Mesenchymal stem cell (in vitro differentiated cells and primary cell): Measurements from ENCODE around the gene COL16A1.
A peak's percentile ranks its signal among the peaks of the same experiment; 100 is the strongest.

ENCODE experiments used
- DNase-seq: peaks from one replicate; pipeline ENCODE4 v3.0.0-alpha.2; 2013
- H2AFZ ChIP-seq: one replicate; pipeline ENCODE4 v1.6.1; 2013; ENCODE audit warnings: low read depth, mild to moderate bottlenecking, control low read depth, inconsistent platforms, low read length, moderate library complexity
- H2AK5ac ChIP-seq: 2 replicates; pipeline ENCODE4 v1.6.1; 2013; ENCODE audit warnings: low read length, moderate library complexity, mild to moderate bottlenecking, inconsistent platforms; ENCODE audit not compliant: severe bottlenecking
- H2BK120ac ChIP-seq: one replicate; pipeline ENCODE4 v1.6.1; 2013; ENCODE audit warnings: low read depth, mild to moderate bottlenecking, inconsistent platforms, low read length, moderate library complexity
- H2BK12ac ChIP-seq, 2 experiments: one replicate each; pipeline ENCODE4 v1.6.1; 2013; ENCODE audit warnings: inconsistent platforms in 2 of 2, low read length in 2 of 2, mild to moderate bottlenecking in 2 of 2, moderate library complexity in 2 of 2, control low read depth in 1 of 2
- H2BK15ac ChIP-seq: one replicate; pipeline ENCODE4 v1.6.1; 2013; ENCODE audit warnings: mild to moderate bottlenecking, low read depth, inconsistent platforms; ENCODE audit not compliant: poor library complexity, severe bottlenecking
- H2BK5ac ChIP-seq: 2 replicates; pipeline ENCODE4 v1.6.1; 2013; ENCODE audit warnings: low read depth, mild to moderate bottlenecking, low read length, control low read depth, inconsistent platforms; ENCODE audit not compliant: poor library complexity, severe bottlenecking
- H3K14ac ChIP-seq, 2 experiments: one replicate each; pipeline ENCODE4 v1.6.1; 2013; ENCODE audit warnings: inconsistent platforms in 2 of 2, low read length in 2 of 2, control low read depth in 1 of 2, mild to moderate bottlenecking in 1 of 2, moderate library complexity in 1 of 2
- H3K18ac ChIP-seq, 2 experiments: one replicate each; pipeline ENCODE4 v1.6.1; 2013; ENCODE audit warnings: inconsistent platforms in 2 of 2, low read length in 2 of 2, control low read depth in 1 of 2, low read depth in 1 of 2, mild to moderate bottlenecking in 1 of 2
- H3K23ac ChIP-seq, 2 experiments: one replicate each; pipeline ENCODE4 v1.6.1; 2013; ENCODE audit warnings: inconsistent platforms in 2 of 2, low read length in 2 of 2, mild to moderate bottlenecking in 2 of 2, moderate library complexity in 2 of 2, control low read depth in 1 of 2
- H3K27ac ChIP-seq: 2 replicates; pipeline ENCODE4 v1.5.1; 2013; ENCODE audit warnings: mild to moderate bottlenecking, moderate library complexity, low read length, control low read depth, inconsistent platforms; ENCODE audit not compliant: poor library complexity, severe bottlenecking
- H3K27me3 ChIP-seq, 2 experiments: 2 replicates each; pipeline versions ENCODE4 v1.6.1 to v1.7.0; 2013; ENCODE audit warnings: low read length in 2 of 2, mild to moderate bottlenecking in 2 of 2, moderate library complexity in 2 of 2, control low read depth in 1 of 2, inconsistent platforms in 1 of 2; ENCODE audit not compliant: control insufficient read depth in 1 of 2, insufficient read depth in 1 of 2
- H3K36me3 ChIP-seq, 2 experiments: 2 replicates each; pipeline versions ENCODE4 v1.6.1 to v1.7.0; 2013; ENCODE audit warnings: low read length in 2 of 2, control low read depth in 1 of 2, inconsistent platforms in 1 of 2, low read depth in 1 of 2, mild to moderate bottlenecking in 1 of 2; ENCODE audit not compliant: insufficient read depth in 2 of 2, control insufficient read depth in 1 of 2
- H3K4ac ChIP-seq, 2 experiments: one replicate each; pipeline ENCODE4 v1.6.1; 2013; ENCODE audit warnings: inconsistent platforms in 2 of 2, low read length in 2 of 2, mild to moderate bottlenecking in 2 of 2, moderate library complexity in 2 of 2, control low read depth in 1 of 2, low read depth in 1 of 2
- H3K4me1 ChIP-seq: 2 replicates; pipeline ENCODE4 v1.6.1; 2013; ENCODE audit warnings: low read depth, low read length, control low read depth; ENCODE audit not compliant: control insufficient read depth, insufficient read depth
- H3K4me2 ChIP-seq: 2 replicates; pipeline ENCODE4 v1.6.1; 2013; ENCODE audit warnings: low read length, mild to moderate bottlenecking, inconsistent platforms; ENCODE audit not compliant: poor library complexity, severe bottlenecking
- H3K4me3 ChIP-seq, 2 experiments: 2 replicates each; pipeline versions ENCODE4 v1.5.1 to v1.7.0; 2013; ENCODE audit warnings: low read length in 2 of 2, mild to moderate bottlenecking in 2 of 2, control low read depth in 1 of 2, low read depth in 1 of 2; ENCODE audit not compliant: insufficient read depth in 1 of 2
- H3K79me1 ChIP-seq: replicated peaks from 2 replicates; pipeline ENCODE4 v1.6.1; 2013; ENCODE audit warnings: mild to moderate bottlenecking, control low read depth, low read length, inconsistent platforms; ENCODE audit not compliant: poor library complexity, severe bottlenecking
- H3K9ac ChIP-seq: 2 replicates; pipeline ENCODE4 v1.7.0; 2013; ENCODE audit warnings: mild to moderate bottlenecking, low read length, moderate library complexity
- H3K9me3 ChIP-seq: 2 replicates; pipeline ENCODE4 v1.7.0; 2013; ENCODE audit warnings: mild to moderate bottlenecking, low read length; ENCODE audit not compliant: control insufficient read depth
- H4K8ac ChIP-seq: one replicate; pipeline ENCODE4 v1.6.1; 2013; ENCODE audit warnings: inconsistent platforms, mild to moderate bottlenecking, low read length, moderate library complexity
- H4K91ac ChIP-seq: one replicate; pipeline ENCODE4 v1.6.1; 2013; ENCODE audit warnings: mild to moderate bottlenecking, low read length, inconsistent platforms
- whole genome bisulfite sequencing: methylation state at CpG from one replicate; pipeline ENCODE4 v1.1.7; 2013; ENCODE audit warnings: mixed read lengths; 5-methylcytosine and 5-hydroxymethylcytosine counted together

Gene COL16A1

GRCh38 chr1:31651766-31652165 is 52.1 kb downstream of the COL16A1 start:
- H2BK5ac ChIP-seq, result no peak overlapping the region
- H3K9ac ChIP-seq, result no peak overlapping the region
- peak overlapping the region; percentile 18 for H3K4me2 ChIP-seq
- H2AFZ ChIP-seq, result no peak overlapping the region
- peaks cover 22 to 58% of the 10 kb centered on the region in 2 experiments for H3K36me3 ChIP-seq
- H3K23ac ChIP-seq, result no peak overlapping the region
- H3K4ac ChIP-seq, result no peak overlapping the region
- H2BK120ac ChIP-seq, result no peak overlapping the region
- H3K14ac ChIP-seq, result no peak overlapping the region
- H2AK5ac ChIP-seq, result no peak overlapping the region
- H3K79me1 ChIP-seq, result no peaks in the 10 kb centered on the region
- H3K9me3 ChIP-seq, result no peaks in the 10 kb centered on the region
- H3K4me1 ChIP-seq, result no peaks in the 10 kb centered on the region
- H3K27me3 ChIP-seq, result no peaks in the 10 kb centered on the region
- no peak overlapping the region for H4K91ac ChIP-seq
- H2BK12ac ChIP-seq, result no peak overlapping the region
- 88% methylated on average over 6 of the region's 6 CpGs for WGBS
- no peak overlapping the region for H3K18ac ChIP-seq
- H3K4me3 ChIP-seq, result no peak overlapping the region
- DNase-seq, result no peak
- no peak overlapping the region for H2BK15ac ChIP-seq
- no peak overlapping the region for H3K27ac ChIP-seq
- no peak overlapping the region for H4K8ac ChIP-seq

- Histone ChIP-seq H3K4me2 (no peak overlapping the region), H3K9me3 (no peaks in the 10 kb centered on the region), H2AK5ac (no peak overlapping the region), H3K27me3 (no peaks in the 10 kb centered on the region), H2AFZ (no peak overlapping the region), H3K4me3 (no peak overlapping the region), H2BK5ac (no peak overlapping the region), H4K91ac (no peak overlapping the region), H3K23ac (no peak overlapping the region), H3K14ac (no peak overlapping the region), H3K27ac (no peak overlapping the region), H3K4me1 (no peaks in the 10 kb centered on the region), H2BK120ac (no peak overlapping the region), H3K36me3 (peaks cover 20 to 51% of the 10 kb centered on the region in 2 experiments), H2BK12ac (no peak overlapping the region), H3K4ac (no peak overlapping the region), H2BK15ac (no peak overlapping the region), H3K79me1 (peaks cover 2% of the 10 kb centered on the region), H3K9ac (peak overlapping the region; percentile 19), H4K8ac (no peak overlapping the region), H3K18ac (no peak overlapping the region)
- no peak for DNase-seq
- WGBS, result 57% methylated on average over 1 of the region's 1 CpG
These were observed 52.8 kb downstream of the COL16A1 start for GRCh38 chr1:31651089-31651420.

DNA sequence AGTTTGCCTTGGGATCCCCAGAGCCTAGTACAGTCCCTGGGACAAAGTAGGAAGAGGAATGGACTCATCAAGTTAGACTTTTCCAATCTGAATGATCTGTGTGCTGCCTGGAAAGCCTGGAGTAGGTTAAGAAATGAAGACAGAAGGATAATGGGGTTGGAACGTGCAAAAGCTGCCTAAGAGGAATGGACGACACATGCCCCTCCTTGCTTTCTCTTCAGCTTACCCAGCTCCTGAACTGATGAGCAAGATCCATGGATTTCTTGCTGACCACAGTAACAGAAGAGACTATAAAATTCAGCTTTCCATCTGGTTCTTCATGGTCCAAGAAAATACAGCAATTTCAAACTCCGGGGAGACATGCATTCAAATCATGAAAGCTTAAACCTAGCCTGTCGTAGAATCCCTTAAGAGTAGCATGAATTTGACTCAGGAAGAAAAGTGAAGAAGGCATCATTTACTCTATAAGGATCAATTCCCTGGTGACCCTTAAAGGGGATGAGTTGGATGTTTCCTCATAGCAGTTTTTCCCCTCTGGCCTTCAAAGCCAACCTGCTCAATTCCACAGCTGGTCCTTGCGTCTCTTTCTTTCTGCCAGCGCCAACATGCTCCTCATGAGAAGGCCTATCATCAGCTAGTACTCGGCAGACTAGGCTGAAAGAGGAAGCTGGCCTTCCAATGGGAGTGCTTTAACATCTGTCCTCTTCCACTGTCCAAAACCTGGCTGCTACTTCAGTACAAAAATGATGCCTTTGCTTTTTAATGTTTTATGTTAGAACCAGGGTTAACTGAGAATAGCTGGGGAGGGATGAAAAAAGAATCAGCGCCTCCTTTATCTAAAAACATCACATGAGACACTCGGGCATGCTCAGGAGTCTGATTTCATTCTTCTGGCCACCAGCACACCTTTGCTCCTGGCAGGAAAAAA is 53.4 kb downstream of the COL16A1 start:
- Histone ChIP-seq H2BK12ac (no peak overlapping the region), H3K18ac (no peak overlapping the region), H4K8ac (no peak overlapping the region), H2AK5ac (no peak overlapping the region), H3K79me1 (peaks cover 5% of the 10 kb centered on the region), H3K4me1 (peaks cover 2% of the 10 kb centered on the region), H3K4me3 (no peak overlapping the region), H2AFZ (no peak overlapping the region), H3K23ac (no peak overlapping the region), H3K4ac (no peak overlapping the region), H2BK120ac (no peak overlapping the region), H3K27ac (no peak overlapping the region), H2BK15ac (no peak overlapping the region), H4K91ac (no peak overlapping the region), H3K4me2 (no peak overlapping the region), H2BK5ac (no peak overlapping the region), H3K14ac (no peak overlapping the region), H3K9me3 (no peaks in the 10 kb centered on the region), H3K9ac (no peak overlapping the region), H3K27me3 (no peaks in the 10 kb centered on the region), H3K36me3 (peaks cover 16 to 45% of the 10 kb centered on the region in 2 experiments)
- WGBS, result 83% methylated on average over 9 of the region's 9 CpGs
- no peak for DNase-seq

- WGBS, result 70% methylated on average over 6 of the region's 9 CpGs
- H2BK120ac ChIP-seq, result no peak overlapping the region
- no peak for DNase-seq
- H2BK12ac ChIP-seq, result no peak overlapping the region
- H2BK15ac ChIP-seq, result no peak overlapping the region
- H3K27ac ChIP-seq, result no peak overlapping the region
- H3K23ac ChIP-seq, result no peak overlapping the region
- H3K4me2 ChIP-seq, result no peak overlapping the region
- H3K4me1 ChIP-seq, result peaks cover 3% of the 10 kb centered on the region
- no peak overlapping the region for H2AK5ac ChIP-seq
- H4K8ac ChIP-seq, result no peak overlapping the region
- no peaks in the 10 kb centered on the region for H3K9me3 ChIP-seq
- no peak overlapping the region for H2AFZ ChIP-seq
- no peaks in the 10 kb centered on the region for H3K27me3 ChIP-seq
- H3K14ac ChIP-seq, result no peak overlapping the region
- H3K9ac ChIP-seq, result peak overlapping the region; percentile 13
- H2BK5ac ChIP-seq, result no peak overlapping the region
- H3K4me3 ChIP-seq, result no peak overlapping the region
- H3K18ac ChIP-seq, result no peak overlapping the region
- H4K91ac ChIP-seq, result no peak overlapping the region
- peaks cover 12 to 28% of the 10 kb centered on the region in 2 experiments for H3K36me3 ChIP-seq
- H3K4ac ChIP-seq, result no peak overlapping the region
- peaks cover 7% of the 10 kb centered on the region for H3K79me1 ChIP-seq
These were observed 55.0 kb downstream of the COL16A1 start for GRCh38 chr1:31648641-31649357.
